IPS DF 4.7 (cell line): Measurements from ENCODE around the gene NLRP9.

Experiments used
- DNase-seq: peaks from one replicate; pipeline ENCODE4 v3.0.0-alpha.2; 2013; ENCODE audit warnings: low spot score; ENCODE audit errors: extremely low read depth

Gene NLRP9

GRCh38 chr19:55689411-55690108 lies 48.6 kb downstream of the NLRP9 start:
- DNase-seq = no peak

- no peak for DNase-seq
Measured at GRCh38 chr19:55688422-55689218, 49.6 kb downstream of the NLRP9 start.

GRCh38 chr19:55687281-55688201 lies 50.7 kb downstream of the NLRP9 start:
- no peak for DNase-seq

- no peak for DNase-seq
Measured at GRCh38 chr19:55686311-55687050, 51.7 kb downstream of the NLRP9 start.

GRCh38 chr19:55685776-55686175 lies 52.4 kb downstream of the NLRP9 start:
- DNase-seq = no peak

GRCh38 chr19:55684946-55685681 lies 53.1 kb downstream of the NLRP9 start:
- no peak for DNase-seq

- no peak for DNase-seq
Measured at GRCh38 chr19:55683449-55684261, 54.5 kb downstream of the NLRP9 start.

GRCh38 chr19:55681131-55682092 lies 56.8 kb downstream of the NLRP9 start:
- no peak for DNase-seq

- no peak for DNase-seq
Measured at GRCh38 chr19:55680339-55681130, 57.7 kb downstream of the NLRP9 start.

- no peak for DNase-seq
Measured at GRCh38 chr19:55679343-55680257, 58.6 kb downstream of the NLRP9 start.

GRCh38 chr19:55678121-55678671 lies 60.0 kb downstream of the NLRP9 start:
- DNase-seq = no peak

GRCh38 chr19:55677572-55678028 lies 60.6 kb downstream of the NLRP9 start:
- DNase-seq = no peak

- DNase-seq = no peak
Measured at GRCh38 chr19:55676889-55677505, 61.2 kb downstream of the NLRP9 start.

- no peak for DNase-seq
Measured at GRCh38 chr19:55676383-55676782, 61.8 kb downstream of the NLRP9 start.

GRCh38 chr19:55675661-55676354 lies 62.4 kb downstream of the NLRP9 start:
- no peak for DNase-seq
